Kidney (tissue), 14 donors: Measurements from ENCODE around the gene APBB2. TPM values are rescaled to one million over a fixed set of nuclear protein-coding genes. Genes with fewer than 3 reads are reported as not detected.

Experiments
- DNase-seq, 5 donors: peaks; one replicate each; pipeline ENCODE4 v3.0.0-alpha.2; 2013 to 2020
- FAIRE-seq: peaks from 2 replicates; lab custom pipeline; 2012; peaks lifted over from hg19 to GRCh38; lab: Jason Lieb, UNC
- H3K27ac ChIP-seq, 2 donors: one replicate each; pipeline ENCODE4 v1.7.0; 2013; ENCODE audit warnings: low read depth in 2 of 2, low read length in 2 of 2, inconsistent platforms in 1 of 2
- H3K27me3 ChIP-seq: one replicate; pipeline ENCODE4 v1.7.1; 2013; ENCODE audit warnings: low read length, inconsistent platforms; ENCODE audit not compliant: control insufficient read depth, insufficient read depth
- H3K36me3 ChIP-seq, 3 donors: one replicate each; pipeline versions ENCODE4 v1.7.0 to v1.7.1; 2013; ENCODE audit warnings: low read length in 3 of 3, control low read depth in 1 of 3, inconsistent platforms in 1 of 3; ENCODE audit not compliant: insufficient read depth in 3 of 3, control insufficient read depth in 2 of 3
- H3K4me1 ChIP-seq, 3 donors: one replicate each; pipeline versions ENCODE4 v1.7.0 to v1.7.1; 2013; ENCODE audit warnings: low read length in 3 of 3, inconsistent platforms in 1 of 3, low read depth in 1 of 3; ENCODE audit not compliant: control insufficient read depth in 2 of 3, insufficient read depth in 2 of 3
- H3K4me3 ChIP-seq, 3 donors: one replicate each; pipeline versions ENCODE4 v1.7.0 to v1.8.1; 2013; ENCODE audit warnings: low read length in 3 of 3, control low read depth in 1 of 3, inconsistent platforms in 1 of 3
- H3K9ac ChIP-seq, 3 donors: one replicate each; pipeline versions ENCODE4 v1.7.0 to v1.7.1; 2013; ENCODE audit warnings: low read length in 3 of 3, control low read depth in 1 of 3, inconsistent platforms in 1 of 3
- H3K9me3 ChIP-seq, 3 donors: one replicate each; pipeline versions ENCODE4 v1.7.0 to v1.7.1; 2013; ENCODE audit warnings: low read length in 3 of 3, control low read depth in 1 of 3, inconsistent platforms in 1 of 3; ENCODE audit not compliant: control insufficient read depth in 2 of 3, insufficient read depth in 1 of 3
- CTCF ChIP-seq: IDR thresholded peaks from 3 replicates; pipeline ENCODE4 v1.5.1; 2012; ENCODE audit warnings: mild to moderate bottlenecking, moderate library complexity, borderline replicate concordance; ENCODE audit not compliant: insufficient read depth; ENCODE audit errors: extremely low read depth
- intact Hi-C: fragments of 100-400 bp; cut with DNase I; formaldehyde crosslinking; loops from one replicate; pipeline ENCODE4 v1.11.1; 2022
- polyA plus RNA-seq: library from polyadenylated mRNA; stranded (reverse); fragments of 350-450 nt; fragmentation: Illumina TruSeq; extraction: RNeasy Lipid Tissue Mini Kit (QIAGEN cat#74804); gene quantifications from one replicate; pipeline ENCODE4 v1.2.3, GENCODE V29; 2014; ENCODE audit warnings: low read depth, low replicate concordance; ENCODE audit not compliant: insufficient read depth
- total RNA-seq: library from RNA; stranded (reverse); fragmentation: NEBNext Ultra II Directional; extraction: Animal tissue kit (Norgen Biotek cat#: 25700); gene quantifications from one replicate; pipeline ENCODE4 v1.2.1, GENCODE V29; 2021
- donor health status: control.
- donor health status: control.
- donor health status: control.
- donor health status: control.
- donor health status: control.
- donor health status: DM: yes; HTN: yes; CAD: no.
- donor health status: Normal renal cell carcinoma (clear cell type).

Gene APBB2
- total and polyA plus RNA-seq, 2 donors from 2014 or later = 13.4 to 65.6 TPM

DNA sequence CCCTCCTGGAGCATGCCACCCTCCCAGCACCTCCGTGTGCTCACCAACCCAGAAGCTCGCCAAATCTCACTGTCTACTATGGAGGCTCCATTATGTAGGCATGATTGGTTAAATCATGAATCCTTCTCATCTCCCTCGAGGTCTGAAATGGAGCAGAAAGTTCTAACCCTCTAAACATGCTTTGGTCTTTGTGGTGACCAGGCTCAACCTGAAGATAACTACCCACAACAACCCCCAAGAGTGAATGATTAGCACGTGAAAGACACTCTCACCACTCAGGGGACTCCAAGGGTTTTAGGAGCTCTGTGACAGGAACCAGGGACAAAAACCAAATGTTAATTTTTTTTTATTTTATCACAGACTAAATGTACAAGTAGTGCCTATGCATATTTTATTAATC, 47.2 kb downstream of the APBB2 start:
- no peaks in the 10 kb centered on the region for H3K36me3 ChIP-seq
- no peaks in the 10 kb centered on the region for H3K9me3 ChIP-seq
- H3K9ac ChIP-seq = no peak overlapping the region
- DNase-seq (no peak), FAIRE-seq (no peak)
- intact Hi-C loops = no loop called here
- no peak for TF ChIP-seq CTCF
- no peak overlapping the region for H3K4me3 ChIP-seq
- H3K27ac ChIP-seq = no peak overlapping the region
- H3K27me3 ChIP-seq = no peaks in the 10 kb centered on the region
- no peaks in the 10 kb centered on the region for H3K4me1 ChIP-seq

DNA sequence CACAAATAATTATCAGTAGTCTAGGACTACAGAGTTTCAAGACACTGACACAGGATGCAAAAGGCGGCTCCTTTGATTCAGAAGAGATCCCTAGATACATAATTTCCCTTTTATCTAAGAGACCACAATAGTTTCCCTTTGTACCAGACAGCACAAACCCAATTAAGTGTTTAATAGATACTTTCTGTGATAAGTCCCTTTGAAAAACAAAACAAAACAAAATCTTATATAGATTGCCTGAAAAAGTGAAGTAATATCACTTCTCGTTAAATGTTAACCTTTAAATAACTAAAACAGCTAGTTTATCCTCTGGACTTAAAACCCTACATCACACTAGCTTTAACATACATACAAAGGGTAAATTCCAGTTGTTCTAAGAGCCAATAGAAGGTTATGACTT, 49.9 kb downstream of the APBB2 start:
- intact Hi-C loops = no loop called here
- DNase-seq (no peak), FAIRE-seq (no peak)
- TF ChIP-seq CTCF = no peak
- Histone ChIP-seq H3K4me3 (no peak overlapping the region), H3K9me3 (no peaks in the 10 kb centered on the region), H3K36me3 (no peaks in the 10 kb centered on the region), H3K4me1 (peaks cover 0 to 3% (median 0%) of the 10 kb centered on the region in 3 donors), H3K27ac (no peak overlapping the region), H3K9ac (no peak overlapping the region), H3K27me3 (no peaks in the 10 kb centered on the region)

DNA sequence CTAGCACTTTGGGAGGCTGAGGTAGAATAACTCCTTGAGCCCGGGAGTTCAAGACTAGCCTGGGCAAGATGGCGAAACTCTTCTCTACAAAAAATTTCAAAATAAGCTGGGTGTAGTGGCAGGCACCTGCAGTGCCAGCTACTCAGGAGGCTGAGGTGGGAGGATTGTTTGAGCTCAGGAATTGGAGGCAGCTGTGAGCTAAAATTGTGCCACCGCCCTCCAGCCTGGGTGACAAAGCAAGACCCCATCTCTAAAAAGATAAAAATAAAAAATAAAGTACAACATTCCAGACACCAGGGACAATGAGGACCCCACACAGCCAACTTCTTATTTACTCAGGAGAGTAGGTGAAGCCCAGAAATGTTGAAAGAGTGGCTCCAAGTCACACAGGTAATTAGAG, 53.0 kb downstream of the APBB2 start:
- Histone ChIP-seq H3K9ac (no peak overlapping the region), H3K36me3 (no peaks in the 10 kb centered on the region), H3K4me1 (peaks cover 0 to 3% (median 0%) of the 10 kb centered on the region in 3 donors), H3K27ac (no peak overlapping the region), H3K4me3 (no peak overlapping the region), H3K9me3 (no peaks in the 10 kb centered on the region), H3K27me3 (no peaks in the 10 kb centered on the region)
- DNase-seq = no peak
- FAIRE-seq = no peak
- TF ChIP-seq CTCF = no peak
- intact Hi-C loops = no loop called here

GRCh38 chr4:41160856-41161255, 53.5 kb downstream of the APBB2 start:
- DNase-seq (no peak), FAIRE-seq (no peak)
- Histone ChIP-seq H3K36me3 (no peaks in the 10 kb centered on the region), H3K27me3 (no peaks in the 10 kb centered on the region), H3K9ac (no peak overlapping the region), H3K4me3 (no peak overlapping the region), H3K27ac (no peak overlapping the region), H3K4me1 (peaks cover 0 to 3% (median under 1%) of the 10 kb centered on the region in 3 donors), H3K9me3 (no peaks in the 10 kb centered on the region)
- TF ChIP-seq CTCF = no peak
- intact Hi-C loops = no loop called here
